ENCODE results near the gene TSPYL6. TPM values are rescaled to one million over a fixed set of nuclear protein-coding genes. Genes with fewer than 3 reads are reported as not detected.

Gene TSPYL6
- total RNA-seq, 2 donors from 2014 or later = not detected

- TF ChIP-seq CTCF (IDR thresholded peaks at IDR 0.05) = no peak
- Histone ChIP-seq H3K27ac (no peak overlapping the region), H3K9ac (ENCODE audit: low read depth in 2 of 2, low read length in 2 of 2) (no peak overlapping the region), H3K27me3 (no peaks in the 10 kb centered on the region), H3K36me3 (no peaks in the 10 kb centered on the region), H3K4me3 (no peak overlapping the region), H3K9me3 (no peaks in the 10 kb centered on the region), H3K4me1 (no peaks in the 10 kb centered on the region)
- DNase-seq = no peak
- intact Hi-C loops (cut with DNase I) = no loop called here
These were observed 5.5 kb upstream of the TSPYL6 start for GRCh38 chr2:54261537-54261936.

- Histone ChIP-seq H3K4me3 (no peak overlapping the region), H3K27me3 (no peaks in the 10 kb centered on the region), H3K27ac (no peak overlapping the region), H3K9ac (ENCODE audit: low read depth in 2 of 2, low read length in 2 of 2) (no peak overlapping the region), H3K4me1 (no peaks in the 10 kb centered on the region), H3K36me3 (no peaks in the 10 kb centered on the region), H3K9me3 (no peaks in the 10 kb centered on the region)
- TF ChIP-seq CTCF (IDR thresholded peaks at IDR 0.05) = no peak
- no peak for DNase-seq
- intact Hi-C loops (cut with DNase I) = no loop called here
These were observed 4.2 kb upstream of the TSPYL6 start for GRCh38 chr2:54260241-54260595.

GRCh38 chr2:54259413-54260240 lies 3.6 kb upstream of the TSPYL6 start:
- intact Hi-C loops (cut with DNase I) = no loop called here
- H3K4me3 ChIP-seq = no peak overlapping the region
- H3K9me3 ChIP-seq = no peaks in the 10 kb centered on the region

DNA sequence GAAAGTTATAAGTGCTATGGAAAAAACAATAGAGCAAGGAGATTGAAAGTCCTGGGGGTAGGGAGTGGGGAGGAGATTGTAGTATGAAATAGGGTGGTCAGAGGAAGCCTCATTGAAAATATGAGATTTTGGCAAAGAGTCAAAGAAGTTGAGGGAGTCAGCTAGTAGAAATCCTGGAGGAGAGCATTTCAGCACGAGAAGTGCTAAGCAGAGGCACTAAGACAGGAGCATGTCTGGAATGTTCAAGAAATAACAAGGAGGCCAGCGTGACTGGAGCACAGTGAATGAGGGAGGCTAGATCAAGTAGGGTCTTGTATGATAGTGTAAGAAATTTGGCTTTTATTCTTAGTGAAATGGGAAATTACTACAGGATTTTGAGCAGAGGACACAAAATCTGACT lies 2.1 kb upstream of the TSPYL6 start:
- no peaks in the 10 kb centered on the region for H3K27me3 ChIP-seq
- no peak overlapping the region for H3K27ac ChIP-seq
- no peak overlapping the region for H3K4me3 ChIP-seq
- intact Hi-C loops (cut with DNase I) = no loop called here
- no peaks in the 10 kb centered on the region for H3K36me3 ChIP-seq
- no peaks in the 10 kb centered on the region for H3K9me3 ChIP-seq
- H3K4me1 ChIP-seq = no peaks in the 10 kb centered on the region
- no peak for DNase-seq
- H3K9ac ChIP-seq (ENCODE audit: low read depth in 2 of 2, low read length in 2 of 2) = no peak overlapping the region
- no peak for TF ChIP-seq CTCF (IDR thresholded peaks at IDR 0.05)

More at GRCh38 chr2:54259413-54260240, 3.6 kb upstream of the TSPYL6 start:
- DNase-seq = no peak
- no peak for TF ChIP-seq CTCF (IDR thresholded peaks at IDR 0.05)
- Histone ChIP-seq H3K27me3 (no peaks in the 10 kb centered on the region), H3K27ac (no peak overlapping the region), H3K4me1 (no peaks in the 10 kb centered on the region), H3K9ac (ENCODE audit: low read depth in 2 of 2, low read length in 2 of 2) (no peak overlapping the region), H3K36me3 (no peaks in the 10 kb centered on the region)

- intact Hi-C loops (cut with DNase I) = no loop called here
- Histone ChIP-seq H3K27ac (no peak overlapping the region), H3K4me3 (no peak overlapping the region), H3K9me3 (no peaks in the 10 kb centered on the region), H3K9ac (ENCODE audit: low read depth in 2 of 2, low read length in 2 of 2) (no peak overlapping the region), H3K4me1 (no peaks in the 10 kb centered on the region), H3K27me3 (no peaks in the 10 kb centered on the region), H3K36me3 (no peaks in the 10 kb centered on the region)
- DNase-seq = no peak
- TF ChIP-seq CTCF (IDR thresholded peaks at IDR 0.05) = no peak
These were observed 569 bp downstream of the TSPYL6 start for GRCh38 chr2:54255230-54256090.

All from colonic mucosa (tissue), 4 donors.